Panc1 (cell line): ENCODE data around the gene PDXK.

Experiments
- POLR2AphosphoS5 ChIP-seq: IDR thresholded peaks from 2 replicates; pipeline ENCODE4 v1.6.1; 2012; ENCODE audit warnings: mild to moderate bottlenecking, low read depth, low read length, moderate library complexity
- TF ChIP-seq, protein P1 (sequence below): fragments of 450-650 bp; IDR thresholded peaks from 2 replicates; pipeline ENCODE4 v1.5.1; 2017; ENCODE audit warnings: mild to moderate bottlenecking

DNA sequence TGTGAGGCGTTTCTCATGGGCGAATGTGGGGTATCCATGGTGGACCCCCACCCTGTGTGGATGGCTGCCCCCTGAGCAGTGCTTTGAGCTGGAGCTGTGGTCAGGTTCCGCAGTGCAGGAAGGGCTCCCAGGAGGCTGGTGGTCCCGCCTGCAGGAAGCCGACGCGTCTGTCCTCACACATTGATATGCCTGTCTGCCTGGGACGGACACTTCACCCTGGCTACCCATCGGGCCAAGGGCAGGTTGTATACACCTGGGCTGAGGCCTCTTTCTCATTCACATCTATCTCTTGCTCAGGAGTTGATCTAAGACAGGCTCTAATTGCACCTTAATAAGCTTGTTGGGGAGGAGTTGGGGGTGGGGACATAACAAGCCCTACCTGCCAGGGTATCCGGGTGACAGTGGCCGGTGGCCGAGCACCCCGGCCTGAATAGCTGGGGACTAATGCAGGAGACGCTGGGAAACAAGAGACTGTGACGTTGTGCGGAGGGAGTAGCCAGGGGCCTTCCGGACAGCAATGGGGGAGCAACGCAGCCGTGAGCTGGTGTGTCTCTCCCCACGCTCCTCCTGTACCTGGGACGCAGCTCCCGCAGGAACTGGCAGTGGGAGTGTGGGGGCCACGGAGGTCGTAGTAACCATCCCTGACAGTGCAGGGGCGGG, 21.7 kb downstream of the PDXK start:
- TF ChIP-seq, protein P1, sequence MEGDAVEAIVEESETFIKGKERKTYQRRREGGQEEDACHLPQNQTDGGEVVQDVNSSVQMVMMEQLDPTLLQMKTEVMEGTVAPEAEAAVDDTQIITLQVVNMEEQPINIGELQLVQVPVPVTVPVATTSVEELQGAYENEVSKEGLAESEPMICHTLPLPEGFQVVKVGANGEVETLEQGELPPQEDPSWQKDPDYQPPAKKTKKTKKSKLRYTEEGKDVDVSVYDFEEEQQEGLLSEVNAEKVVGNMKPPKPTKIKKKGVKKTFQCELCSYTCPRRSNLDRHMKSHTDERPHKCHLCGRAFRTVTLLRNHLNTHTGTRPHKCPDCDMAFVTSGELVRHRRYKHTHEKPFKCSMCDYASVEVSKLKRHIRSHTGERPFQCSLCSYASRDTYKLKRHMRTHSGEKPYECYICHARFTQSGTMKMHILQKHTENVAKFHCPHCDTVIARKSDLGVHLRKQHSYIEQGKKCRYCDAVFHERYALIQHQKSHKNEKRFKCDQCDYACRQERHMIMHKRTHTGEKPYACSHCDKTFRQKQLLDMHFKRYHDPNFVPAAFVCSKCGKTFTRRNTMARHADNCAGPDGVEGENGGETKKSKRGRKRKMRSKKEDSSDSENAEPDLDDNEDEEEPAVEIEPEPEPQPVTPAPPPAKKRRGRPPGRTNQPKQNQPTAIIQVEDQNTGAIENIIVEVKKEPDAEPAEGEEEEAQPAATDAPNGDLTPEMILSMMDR, result no peak
- TF ChIP-seq POLR2AphosphoS5, result no peak
